ENCODE measurements around the gene HTR7. TPM values are rescaled to one million over a fixed set of nuclear protein-coding genes. Genes with fewer than 3 reads are reported as not detected.

HTR7 gene
- total and polyA plus RNA-seq, 9 of the 15 experiments (the other 6 are each of a cell fraction or from before 2014, with no cell fraction given), result 0.07 to 0.33 (median 0.18) TPM

DNA sequence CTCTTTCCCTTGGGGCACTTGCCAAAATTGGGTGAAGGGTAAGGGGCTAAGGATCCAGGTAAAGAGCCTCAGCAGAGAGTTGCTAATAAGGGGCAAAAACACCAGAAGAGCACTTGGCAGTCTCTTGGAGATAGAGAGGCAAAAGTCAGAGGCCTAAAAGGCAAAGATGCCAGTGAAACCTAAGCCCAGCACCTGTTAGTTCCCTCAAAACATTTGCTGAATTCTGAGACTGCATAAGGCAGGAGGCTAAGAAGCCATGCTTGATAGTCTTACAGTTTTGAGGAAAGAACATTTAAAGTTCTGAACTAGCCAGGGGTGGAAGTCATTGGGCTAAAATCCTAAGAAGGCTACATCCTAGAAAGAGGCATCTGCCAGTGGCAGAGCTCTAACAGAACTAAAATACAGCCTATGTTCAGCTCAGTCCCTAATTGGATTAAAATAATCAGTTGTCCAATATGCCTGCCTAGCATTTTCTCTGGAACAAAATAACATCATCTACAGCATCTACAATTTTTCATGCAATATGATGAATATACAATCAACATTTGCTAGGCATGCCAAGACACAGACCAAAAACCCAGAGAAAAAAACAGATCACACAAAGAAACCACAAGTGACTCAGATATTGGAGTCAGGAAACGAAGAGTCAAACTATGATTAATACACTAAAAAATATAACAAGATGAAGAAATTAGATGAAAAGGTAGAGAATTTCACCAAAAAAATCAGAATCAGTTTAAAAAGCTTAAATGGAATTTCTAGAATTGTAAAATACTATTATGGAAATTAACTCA lies 7.7 kb downstream of the HTR7 start:
- no peak overlapping the region for H3K4me3 ChIP-seq
- H3K9me1 ChIP-seq (ENCODE audit: control insufficient read depth, insufficient read depth, low read length), result no peaks in the 10 kb centered on the region
- POLR2A ChIA-PET, result interaction anchor here (0.6 kb wide), 3 partner anchors 21 to 1296 kb away, joined by 3 to 4 read pairs (median 3); no protein-coding TSS in a partner anchor
- H3K27me3 ChIP-seq (ENCODE audit: control insufficient read depth in 2 of 2, insufficient read depth in 2 of 2, low read length in 2 of 2), result peaks cover 0 to 2% of the 10 kb centered on the region in 2 experiments; a peak in 1 of 5 replicates
- no peak overlapping the region for H3K4me2 ChIP-seq (ENCODE audit: insufficient read depth, low read length)
- ATAC-seq, result no peak
- DNase-seq (ENCODE audit: extremely low read depth in 1 of 4, low spot score in 3 of 4), result no peak
- no peak for FAIRE-seq
- H3K9me3 ChIP-seq (replicated peaks; ENCODE audit: control insufficient read depth, insufficient read depth, low read depth, low read length), result no peaks in the 10 kb centered on the region; the same call in 1 of the 2 replicates
- H3K4me1 ChIP-seq (replicated peaks in 1 of 2; ENCODE audit: control insufficient read depth in 2 of 2, insufficient read depth in 2 of 2, low read length in 2 of 2), result no peaks in the 10 kb centered on the region
- H3K9ac ChIP-seq (ENCODE audit: insufficient read depth in 1 of 2, low read depth in 2 of 2, low read length in 2 of 2), result no peak overlapping the region
- H3K79me2 ChIP-seq (ENCODE audit: control insufficient read depth, insufficient read depth, low read length), result no peaks in the 10 kb centered on the region
- no peak overlapping the region for H2AFZ ChIP-seq (ENCODE audit: low read depth, low read length)
- intact Hi-C loops (cut with micrococcal nuclease) (no loop called here), in situ Hi-C loops (cut with MboI) (loop anchor here (10.0 to 25.0 kb wide), 2 partner anchors 95 to 1413 kb away; no protein-coding TSS in a partner anchor)
- CTCF ChIA-PET (ENCODE audit: low intra/inter-chr PET ratio), result interaction anchor here (0.5 to 1.3 kb wide), 2 partner anchors 70 to 98 kb away, joined by 3 read pairs; no protein-coding TSS in a partner anchor
- H3K27ac ChIP-seq (ENCODE audit: extremely low read depth, low read depth, low read length), result no peak overlapping the region
- no peaks in the 10 kb centered on the region for H4K20me1 ChIP-seq (replicated peaks; ENCODE audit: control insufficient read depth, insufficient read depth, low read length)
- no peaks in the 10 kb centered on the region for H3K36me3 ChIP-seq (ENCODE audit: control insufficient read depth, insufficient read depth, low read length)
- no TSS peak for BruUV-seq (replicated peaks)
- WGBS (ENCODE audit: insufficient coverage, low coverage, missing lambda C conversion rate), result 11% methylated on average over 1 of the region's 1 CpG
- no peak for TF ChIP-seq MEIS2 (IDR thresholded peaks at IDR 0.05; ENCODE audit: partially characterized antibody)
- no peak for TF ChIP-seq MGA (IDR thresholded peaks at IDR 0.05)
- TF ChIP-seq, protein P1, sequence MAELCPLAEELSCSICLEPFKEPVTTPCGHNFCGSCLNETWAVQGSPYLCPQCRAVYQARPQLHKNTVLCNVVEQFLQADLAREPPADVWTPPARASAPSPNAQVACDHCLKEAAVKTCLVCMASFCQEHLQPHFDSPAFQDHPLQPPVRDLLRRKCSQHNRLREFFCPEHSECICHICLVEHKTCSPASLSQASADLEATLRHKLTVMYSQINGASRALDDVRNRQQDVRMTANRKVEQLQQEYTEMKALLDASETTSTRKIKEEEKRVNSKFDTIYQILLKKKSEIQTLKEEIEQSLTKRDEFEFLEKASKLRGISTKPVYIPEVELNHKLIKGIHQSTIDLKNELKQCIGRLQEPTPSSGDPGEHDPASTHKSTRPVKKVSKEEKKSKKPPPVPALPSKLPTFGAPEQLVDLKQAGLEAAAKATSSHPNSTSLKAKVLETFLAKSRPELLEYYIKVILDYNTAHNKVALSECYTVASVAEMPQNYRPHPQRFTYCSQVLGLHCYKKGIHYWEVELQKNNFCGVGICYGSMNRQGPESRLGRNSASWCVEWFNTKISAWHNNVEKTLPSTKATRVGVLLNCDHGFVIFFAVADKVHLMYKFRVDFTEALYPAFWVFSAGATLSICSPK (IDR thresholded peaks at IDR 0.05; ENCODE audit: borderline replicate concordance), result no peak
- no peak for TF ChIP-seq RFX1 (IDR thresholded peaks at IDR 0.05)
- TF ChIP-seq ZNF197 (CRISPR knock-in tag; IDR thresholded peaks at IDR 0.05; ENCODE audit: low read depth), result no peak
- no peak for TF ChIP-seq TEAD1 (CRISPR knock-in tag; IDR thresholded peaks at IDR 0.05)

Data from K562 (cell line).